ENCODE data around the gene EIF4A3. TPM values are rescaled to one million over a fixed set of nuclear protein-coding genes. Genes with fewer than 3 reads are reported as not detected.

Gene EIF4A3
- total RNA-seq, 1 donor from 2014 or later, result 54.1 TPM

GRCh38 chr17:80101011-80101945, 45.6 kb downstream of the EIF4A3 start, which contains the start of gene GAA:
TSS of gene GAA (plus strand) at chr17:80101581. CDS start at chr17:80104587, 3,006 bp downstream.
- no peaks in the 10 kb centered on the region for H3K36me3 ChIP-seq
- peaks cover 17% of the 10 kb centered on the region for H3K4me1 ChIP-seq
- H3K4me3 ChIP-seq, result peak within 1 kb of the TSS; percentile 86
- TF ChIP-seq CTCF (IDR thresholded peaks at IDR 0.05), result peak; percentile 79
- peak within 1 kb of the TSS; percentile 89 for H3K27ac ChIP-seq
- H3K27me3 ChIP-seq (ENCODE audit: low read depth), result no peaks in the 10 kb centered on the region
- peak; percentile 93 to 95 for ATAC-seq
- intact Hi-C loops (cut with DNase I), result no loop called here
- no peaks in the 10 kb centered on the region for H3K9me3 ChIP-seq
- DNase-seq, result peak; percentile 90

DNA sequence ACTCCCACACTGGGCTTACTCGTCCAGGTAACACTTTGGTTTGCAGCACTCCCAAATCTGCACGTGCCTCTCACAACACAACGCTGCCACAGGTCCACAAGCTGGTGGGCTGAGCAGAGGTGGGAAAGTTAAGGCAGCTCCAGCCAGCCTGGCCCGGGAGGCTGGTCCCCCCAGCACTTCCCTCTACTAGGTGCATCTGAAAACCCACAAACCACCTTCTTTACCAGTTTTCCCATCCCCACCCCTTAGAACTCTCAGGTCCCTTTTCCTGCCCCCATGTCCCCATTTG, 46.9 kb downstream of the EIF4A3 start:
- Histone ChIP-seq H3K27me3 (ENCODE audit: low read depth) (no peaks in the 10 kb centered on the region), H3K27ac (no peak overlapping the region), H3K36me3 (no peaks in the 10 kb centered on the region), H3K9me3 (no peaks in the 10 kb centered on the region), H3K4me3 (no peak overlapping the region), H3K4me1 (peaks cover 17% of the 10 kb centered on the region)
- no peak for ATAC-seq
- no peak for TF ChIP-seq CTCF (IDR thresholded peaks at IDR 0.05)
- intact Hi-C loops (cut with DNase I), result no loop called here
- no peak for DNase-seq

- H3K27me3 ChIP-seq (ENCODE audit: low read depth), result no peaks in the 10 kb centered on the region
- H3K9me3 ChIP-seq, result no peaks in the 10 kb centered on the region
- ATAC-seq (no peak), DNase-seq (no peak)
- H3K27ac ChIP-seq, result no peak overlapping the region
- no peaks in the 10 kb centered on the region for H3K36me3 ChIP-seq
- H3K4me3 ChIP-seq, result no peak overlapping the region
- H3K4me1 ChIP-seq, result peaks cover 17% of the 10 kb centered on the region
- no peak for TF ChIP-seq CTCF (IDR thresholded peaks at IDR 0.05)
- intact Hi-C loops (cut with DNase I), result no loop called here
Observed at GRCh38 chr17:80099291-80100034, 47.5 kb downstream of the EIF4A3 start.

GRCh38 chr17:80097844-80098691, 48.9 kb downstream of the EIF4A3 start:
- intact Hi-C loops (cut with DNase I), result no loop called here
- no peak for TF ChIP-seq CTCF (IDR thresholded peaks at IDR 0.05)
- Histone ChIP-seq H3K4me3 (no peak overlapping the region), H3K36me3 (no peaks in the 10 kb centered on the region), H3K4me1 (peaks cover 17% of the 10 kb centered on the region), H3K27me3 (ENCODE audit: low read depth) (no peaks in the 10 kb centered on the region), H3K27ac (no peak overlapping the region), H3K9me3 (no peaks in the 10 kb centered on the region)
- ATAC-seq, result no peak
- DNase-seq, result no peak

- intact Hi-C loops (cut with DNase I), result no loop called here
- DNase-seq (no peak), ATAC-seq (no peak)
- H3K27me3 ChIP-seq (ENCODE audit: low read depth), result no peaks in the 10 kb centered on the region
- no peak for TF ChIP-seq CTCF (IDR thresholded peaks at IDR 0.05)
- H3K4me1 ChIP-seq, result peaks cover 11% of the 10 kb centered on the region
- no peaks in the 10 kb centered on the region for H3K9me3 ChIP-seq
- no peak overlapping the region for H3K27ac ChIP-seq
- H3K36me3 ChIP-seq, result no peaks in the 10 kb centered on the region
- no peak overlapping the region for H3K4me3 ChIP-seq
Observed at GRCh38 chr17:80097127-80097621, 49.8 kb downstream of the EIF4A3 start.

Measured in lower lobe of right lung (tissue), 2 donors.